ENCODE measurements around the gene BDP1. TPM values are rescaled to one million over a fixed set of nuclear protein-coding genes. Genes with fewer than 3 reads are reported as not detected.
A peak's percentile ranks its signal among the peaks of the same experiment; 100 is the strongest.
"Not testable (repeated sequence)": the region's sequence is repeated elsewhere in the genome, so short reads cannot be mapped to it uniquely, and the experiment has no call there.

Gene BDP1, protein sequence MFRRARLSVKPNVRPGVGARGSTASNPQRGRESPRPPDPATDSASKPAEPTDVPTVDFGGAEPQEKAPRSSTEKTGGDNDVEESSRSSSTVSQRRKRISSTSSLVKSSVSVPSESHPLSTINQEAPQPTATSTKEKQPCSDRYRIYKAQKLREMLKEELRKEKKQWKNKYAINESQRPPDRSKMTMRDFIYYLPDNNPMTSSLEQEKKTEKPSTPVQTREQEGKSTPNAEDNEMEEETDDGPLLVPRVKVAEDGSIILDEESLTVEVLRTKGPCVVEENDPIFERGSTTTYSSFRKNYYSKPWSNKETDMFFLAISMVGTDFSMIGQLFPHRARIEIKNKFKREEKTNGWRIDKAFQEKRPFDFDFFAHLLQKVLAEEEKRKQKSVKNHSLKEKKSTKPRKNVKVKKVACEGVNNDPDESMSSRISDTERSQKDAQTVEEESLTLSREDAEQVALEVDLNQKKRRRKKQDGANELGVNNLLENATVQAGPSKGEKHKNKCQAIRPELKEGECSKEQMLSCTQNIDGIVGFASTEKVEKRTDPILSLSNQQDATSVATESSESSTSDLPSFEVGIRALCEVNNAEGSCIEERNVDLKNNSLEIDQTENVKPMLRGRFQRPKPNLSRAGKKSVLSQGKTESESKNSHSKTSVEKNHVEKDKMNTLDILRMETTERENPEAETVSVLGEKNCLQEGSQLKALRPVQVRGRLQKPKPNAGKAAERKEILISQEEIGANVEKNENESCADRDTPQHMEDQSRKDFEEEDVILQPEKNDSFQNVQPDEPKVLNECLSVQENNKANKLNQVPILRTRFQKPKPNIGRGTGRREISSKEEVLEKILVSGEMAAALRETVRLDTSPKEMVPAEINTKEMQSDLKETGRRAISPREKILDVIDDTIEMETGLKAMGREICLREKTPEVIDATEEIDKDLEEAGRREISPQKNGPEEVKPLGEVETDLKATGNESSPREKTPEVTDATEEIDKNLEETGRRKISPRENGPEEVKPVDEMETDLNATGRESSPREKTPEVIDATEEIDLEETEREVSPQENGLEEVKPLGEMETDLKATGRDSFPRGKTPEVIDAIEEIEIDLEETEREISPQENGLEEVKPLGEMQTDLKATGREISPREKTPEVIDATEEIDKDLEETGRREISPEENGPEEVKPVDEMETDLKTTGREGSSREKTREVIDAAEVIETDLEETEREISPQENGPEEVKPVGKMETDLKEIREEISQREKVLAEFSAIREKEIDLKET (N-terminal part only)
- total RNA-seq (2014; rRNA removed; shearing (Covaris generic)) = 10.7 and 19.4 TPM in 2 replicates

DNA sequence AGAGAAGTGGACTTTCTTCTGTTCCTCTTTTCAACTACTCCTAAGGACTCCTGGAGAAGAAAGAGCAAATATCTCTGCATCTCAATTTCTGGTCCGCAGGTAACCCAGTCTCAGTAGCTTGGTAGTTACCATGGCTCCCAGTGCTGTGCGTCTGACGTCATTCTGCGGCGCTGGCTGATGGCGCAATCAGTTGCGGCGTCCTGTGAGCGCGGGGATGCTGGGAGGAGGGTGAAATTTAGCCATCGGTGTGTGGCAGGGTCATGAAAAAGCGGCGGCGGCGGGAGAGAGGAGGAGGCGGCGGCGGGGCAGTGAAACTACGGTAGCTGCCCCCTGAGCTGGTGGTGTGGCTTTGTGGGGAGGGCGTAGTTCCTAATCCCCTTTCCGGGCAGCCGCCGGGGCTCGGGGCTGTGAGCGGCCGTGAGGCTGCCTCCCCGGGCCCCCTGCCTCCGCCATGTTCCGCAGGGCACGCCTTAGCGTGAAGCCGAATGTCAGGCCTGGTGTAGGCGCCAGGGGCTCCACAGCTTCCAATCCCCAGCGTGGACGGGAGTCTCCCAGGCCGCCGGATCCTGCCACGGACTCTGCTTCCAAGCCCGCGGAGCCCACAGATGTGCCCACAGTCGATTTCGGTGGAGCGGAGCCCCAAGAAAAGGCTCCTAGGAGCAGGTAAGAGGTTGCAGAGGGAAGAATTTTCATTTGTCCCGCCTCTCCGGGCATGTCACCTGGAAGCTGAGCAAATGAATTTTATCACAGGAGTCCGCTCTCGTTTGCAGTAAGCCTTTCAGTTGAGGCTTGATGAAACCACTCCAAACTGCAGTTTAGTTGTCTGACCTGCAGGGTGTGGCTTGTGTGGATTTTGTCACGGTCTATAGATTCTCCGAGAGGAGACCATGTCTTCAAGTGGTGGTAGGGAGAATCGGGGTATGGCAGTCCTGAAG is at the start of gene BDP1:
BDP1 (plus strand) TSS at position 225 of the 935 bp plus-strand sequence; CDS start at position 452, 227 bp downstream.
- Histone ChIP-seq H3K27me3 (ENCODE audit: control insufficient read depth, insufficient read depth, low read length) (0 out of 2 replicates have a peak, but pooled peaks cover under 1% of the 10 kb centered on the region), H3K36me3 (replicated peaks; ENCODE audit: control insufficient read depth, insufficient read depth, low read length) (peaks cover 8% of the 10 kb centered on the region), H3K4me3 (ENCODE audit: insufficient read depth, low read depth, low read length) (peak within 1 kb of the TSS; percentile 84)
- DNase-seq = peak; percentile 92

GRCh38 chr5:71410088-71410487 is 45.4 kb upstream of the BDP1 start:
- H3K36me3 ChIP-seq (replicated peaks; ENCODE audit: control insufficient read depth, insufficient read depth, low read length); H3K27me3 ChIP-seq (ENCODE audit: control insufficient read depth, insufficient read depth, low read length); H3K4me3 ChIP-seq (ENCODE audit: insufficient read depth, low read depth, low read length); DNase-seq: not testable (repeated sequence)

DNA sequence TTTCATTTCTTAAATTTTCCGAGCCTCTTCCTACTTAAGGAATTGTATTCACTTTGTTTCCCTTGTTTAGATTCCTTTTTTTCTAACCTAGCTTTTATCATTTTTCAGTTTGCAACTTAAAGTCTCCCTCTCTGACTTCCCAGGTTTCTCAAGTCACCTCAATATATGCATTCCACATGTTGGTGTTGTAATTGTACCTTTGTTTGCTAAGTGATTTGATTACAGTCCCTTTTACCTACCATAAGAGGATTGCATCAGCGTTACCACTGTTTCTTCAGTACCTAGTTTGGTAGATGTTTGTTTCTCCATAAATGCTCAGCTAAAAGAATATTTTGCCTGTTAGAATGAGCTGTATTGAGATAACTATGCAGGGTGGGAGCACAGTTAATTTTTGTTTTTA is 39.8 kb upstream of the BDP1 start:
- H3K4me3 ChIP-seq (ENCODE audit: insufficient read depth, low read depth, low read length) = not testable (repeated sequence)

GRCh38 chr5:71418026-71418425 is 37.4 kb upstream of the BDP1 start:
- not testable (repeated sequence) for H3K36me3 ChIP-seq (replicated peaks; ENCODE audit: control insufficient read depth, insufficient read depth, low read length); H3K4me3 ChIP-seq (ENCODE audit: insufficient read depth, low read depth, low read length); DNase-seq; H3K27me3 ChIP-seq (ENCODE audit: control insufficient read depth, insufficient read depth, low read length)

More for the DNA sequence above, 39.8 kb upstream of the BDP1 start:
- H3K36me3 ChIP-seq (replicated peaks; ENCODE audit: control insufficient read depth, insufficient read depth, low read length); H3K27me3 ChIP-seq (ENCODE audit: control insufficient read depth, insufficient read depth, low read length); DNase-seq: not testable (repeated sequence)

DNA sequence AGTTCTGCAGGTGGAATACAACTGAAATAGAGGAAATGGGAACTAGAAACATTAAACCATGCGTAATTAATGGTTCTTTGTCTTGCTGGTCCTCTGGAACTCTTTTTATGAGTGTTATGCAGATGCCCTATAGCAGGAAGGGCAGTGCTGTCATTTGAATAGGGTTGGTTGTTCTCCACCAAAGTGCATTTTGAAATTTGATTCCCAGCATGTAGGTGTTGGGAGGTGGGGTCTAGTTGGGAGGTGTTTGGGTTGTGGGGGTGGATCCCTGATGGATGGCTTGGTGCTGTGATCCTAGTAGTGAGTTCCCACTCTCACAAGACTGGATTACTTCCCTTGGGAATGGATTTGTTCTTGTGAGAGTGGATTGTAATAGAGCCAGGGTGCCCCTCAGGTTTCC is 34.2 kb upstream of the BDP1 start:
- not testable (repeated sequence) for DNase-seq; H3K4me3 ChIP-seq (ENCODE audit: insufficient read depth, low read depth, low read length)

GRCh38 chr5:71423896-71424295 is 31.6 kb upstream of the BDP1 start:
- not testable (repeated sequence) for H3K27me3 ChIP-seq (ENCODE audit: control insufficient read depth, insufficient read depth, low read length); H3K4me3 ChIP-seq (ENCODE audit: insufficient read depth, low read depth, low read length); H3K36me3 ChIP-seq (replicated peaks; ENCODE audit: control insufficient read depth, insufficient read depth, low read length); DNase-seq

More for the DNA sequence above, 34.2 kb upstream of the BDP1 start:
- H3K36me3 ChIP-seq (replicated peaks; ENCODE audit: control insufficient read depth, insufficient read depth, low read length); H3K27me3 ChIP-seq (ENCODE audit: control insufficient read depth, insufficient read depth, low read length): not testable (repeated sequence)

DNA sequence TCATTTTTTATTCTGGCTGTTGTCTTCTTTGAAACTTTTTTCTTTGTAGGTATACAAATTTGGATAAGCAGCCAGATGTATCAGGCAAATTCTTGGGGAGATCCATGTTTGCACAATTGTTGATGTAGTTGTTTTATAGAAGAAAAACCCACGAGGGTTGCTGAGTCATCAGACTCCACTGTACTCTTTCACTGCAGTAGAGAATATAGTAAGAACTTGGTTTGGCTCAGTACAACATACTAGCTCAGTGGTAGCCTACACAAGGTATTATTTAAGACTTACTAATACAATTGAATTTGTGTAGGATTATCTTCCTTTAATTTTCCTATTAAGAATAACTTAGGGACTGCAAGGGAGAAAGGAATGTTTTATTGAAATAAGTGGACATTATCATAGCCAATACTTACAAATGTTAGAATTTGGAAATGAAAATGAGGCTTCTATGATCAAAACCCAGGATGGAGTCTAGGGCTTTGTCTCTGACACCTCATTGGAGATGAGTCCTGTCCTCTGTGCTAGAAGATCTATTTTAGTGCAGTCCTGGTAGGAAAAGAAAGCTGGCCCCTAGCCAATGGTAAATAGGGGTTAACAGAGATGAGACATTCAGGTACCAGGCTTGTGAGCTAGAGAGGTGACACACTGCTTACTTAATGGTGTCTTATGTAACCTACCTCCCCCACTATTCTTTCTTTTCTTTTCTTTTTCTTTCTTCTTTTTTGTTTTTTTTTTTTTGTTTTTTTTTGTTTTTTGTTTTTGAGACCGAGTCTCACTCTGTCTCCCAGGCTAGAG is 28.6 kb upstream of the BDP1 start:
- DNase-seq; H3K36me3 ChIP-seq (replicated peaks; ENCODE audit: control insufficient read depth, insufficient read depth, low read length); H3K27me3 ChIP-seq (ENCODE audit: control insufficient read depth, insufficient read depth, low read length); H3K4me3 ChIP-seq (ENCODE audit: insufficient read depth, low read depth, low read length): not testable (repeated sequence)

- not testable (repeated sequence) for DNase-seq; H3K4me3 ChIP-seq (ENCODE audit: insufficient read depth, low read depth, low read length); H3K27me3 ChIP-seq (ENCODE audit: control insufficient read depth, insufficient read depth, low read length); H3K36me3 ChIP-seq (replicated peaks; ENCODE audit: control insufficient read depth, insufficient read depth, low read length)
Measured at GRCh38 chr5:71432410-71432809, 23.0 kb upstream of the BDP1 start.

DNA sequence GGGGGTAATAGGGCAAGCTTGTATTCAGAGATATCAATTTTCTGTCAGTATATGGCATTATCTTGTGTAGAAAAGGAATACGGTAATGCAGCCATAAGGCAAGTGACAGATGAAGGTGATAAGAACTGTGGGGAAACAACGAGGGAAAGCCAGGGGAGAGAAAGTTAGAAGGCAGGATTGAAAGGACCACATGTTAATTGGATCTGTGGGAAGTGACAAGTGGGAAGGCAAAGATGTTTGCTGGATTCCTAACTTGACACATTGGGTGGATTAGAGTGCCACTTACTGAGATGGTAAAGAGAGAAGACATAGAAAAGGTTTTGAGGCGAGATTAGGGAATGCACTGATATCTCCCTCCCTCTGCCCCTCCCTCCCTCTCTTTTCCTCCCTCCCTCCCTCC is 20.6 kb upstream of the BDP1 start:
- H3K36me3 ChIP-seq (replicated peaks; ENCODE audit: control insufficient read depth, insufficient read depth, low read length); H3K27me3 ChIP-seq (ENCODE audit: control insufficient read depth, insufficient read depth, low read length); DNase-seq; H3K4me3 ChIP-seq (ENCODE audit: insufficient read depth, low read depth, low read length): not testable (repeated sequence)

DNA sequence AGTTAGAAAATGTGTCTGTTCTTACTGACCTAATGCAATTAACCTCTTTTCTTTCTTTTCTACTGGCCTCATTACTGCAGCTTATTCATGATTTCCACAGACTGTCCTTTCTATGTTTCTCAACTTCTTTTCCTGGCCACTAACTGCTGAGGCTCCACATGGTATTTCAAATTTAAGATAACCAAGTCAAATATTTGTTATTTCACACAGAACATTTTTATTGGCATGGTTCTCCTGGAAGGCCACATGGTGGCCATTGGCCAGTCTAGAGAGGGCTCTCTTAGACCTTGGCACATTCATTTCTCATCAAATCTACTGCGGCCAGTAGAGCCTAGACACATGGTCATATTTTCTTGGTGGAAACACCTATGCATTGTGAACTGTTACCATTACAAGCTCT is 13.9 kb upstream of the BDP1 start:
- DNase-seq; H3K4me3 ChIP-seq (ENCODE audit: insufficient read depth, low read depth, low read length); H3K36me3 ChIP-seq (replicated peaks; ENCODE audit: control insufficient read depth, insufficient read depth, low read length); H3K27me3 ChIP-seq (ENCODE audit: control insufficient read depth, insufficient read depth, low read length): not testable (repeated sequence)

DNA sequence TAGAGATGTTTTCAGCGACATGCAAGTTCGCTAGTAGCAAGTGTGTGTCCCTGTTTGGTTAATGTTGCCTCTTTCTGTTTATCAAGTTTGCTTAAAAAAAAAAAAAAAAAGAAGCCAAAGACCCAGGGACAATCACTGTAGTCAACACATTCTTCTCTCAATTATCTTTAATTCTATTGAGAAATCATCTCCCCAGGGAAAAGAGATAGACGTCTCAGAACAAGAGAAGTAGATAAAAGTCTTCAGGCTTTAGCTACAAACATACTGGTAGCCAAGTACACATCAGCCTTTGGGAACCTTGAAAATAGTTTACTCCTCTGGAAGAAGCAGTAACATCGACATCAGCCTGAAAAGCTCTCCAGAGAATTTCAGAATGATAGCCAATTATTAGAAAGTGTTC is 11.6 kb upstream of the BDP1 start:
- H3K4me3 ChIP-seq (ENCODE audit: insufficient read depth, low read depth, low read length); H3K27me3 ChIP-seq (ENCODE audit: control insufficient read depth, insufficient read depth, low read length); DNase-seq; H3K36me3 ChIP-seq (replicated peaks; ENCODE audit: control insufficient read depth, insufficient read depth, low read length): not testable (repeated sequence)

GRCh38 chr5:71445015-71445414 is 10.4 kb upstream of the BDP1 start:
- H3K36me3 ChIP-seq (replicated peaks; ENCODE audit: control insufficient read depth, insufficient read depth, low read length); H3K27me3 ChIP-seq (ENCODE audit: control insufficient read depth, insufficient read depth, low read length); H3K4me3 ChIP-seq (ENCODE audit: insufficient read depth, low read depth, low read length); DNase-seq: not testable (repeated sequence)

All from H7 (cell line).